H9 (cell line): Measurements from ENCODE around the gene ING1. TPM values are rescaled to one million over a fixed set of nuclear protein-coding genes. Genes with fewer than 3 reads are reported as not detected.

ENCODE experiments used
- DNase-seq: peaks from one replicate; pipeline ENCODE4 v3.0.0-alpha.2; 2017
- H2AFZ ChIP-seq: one replicate; pipeline ENCODE4 v1.6.1; 2013; ENCODE audit warnings: mild to moderate bottlenecking, low read length, control low read depth, moderate library complexity
- H2AK5ac ChIP-seq: 2 replicates; pipeline ENCODE4 v1.6.1; 2013; ENCODE audit warnings: low read length, control low read depth, mixed read lengths; ENCODE audit not compliant: insufficient read length
- H2BK120ac ChIP-seq: one replicate; pipeline ENCODE4 v1.6.1; 2013; ENCODE audit warnings: low read depth, mild to moderate bottlenecking, low read length, control low read depth, inconsistent platforms; ENCODE audit not compliant: poor library complexity, severe bottlenecking
- H2BK12ac ChIP-seq: 2 replicates; pipeline ENCODE4 v1.6.1; 2013; ENCODE audit warnings: low read length, control low read depth, mixed read lengths, low read depth; ENCODE audit not compliant: insufficient read length
- H2BK15ac ChIP-seq: 2 replicates; pipeline ENCODE4 v1.6.1; 2013; ENCODE audit warnings: low read depth, low read length, control low read depth
- H2BK20ac ChIP-seq: one replicate; pipeline ENCODE4 v1.6.1; 2013; ENCODE audit warnings: low read depth, mild to moderate bottlenecking, low read length, control low read depth, inconsistent platforms; ENCODE audit not compliant: poor library complexity, severe bottlenecking
- H2BK5ac ChIP-seq: 2 replicates; pipeline ENCODE4 v1.6.1; 2013; ENCODE audit warnings: low read length, control low read depth, mixed read lengths; ENCODE audit not compliant: insufficient read length
- H3K14ac ChIP-seq: 2 replicates; pipeline ENCODE4 v1.6.1; 2013; ENCODE audit warnings: low read length, control low read depth; ENCODE audit not compliant: insufficient read depth
- H3K18ac ChIP-seq: 2 replicates; pipeline ENCODE4 v1.6.1; 2013; ENCODE audit warnings: low read depth, mild to moderate bottlenecking, mixed read lengths, low read length, control low read depth; ENCODE audit not compliant: insufficient read length
- H3K23ac ChIP-seq: 2 replicates; pipeline ENCODE4 v1.6.1; 2013; ENCODE audit warnings: low read length, control low read depth, mixed read lengths, low read depth; ENCODE audit not compliant: insufficient read length
- H3K23me2 ChIP-seq: 2 replicates; pipeline ENCODE4 v1.6.1; 2013; ENCODE audit warnings: low read depth, mild to moderate bottlenecking, mixed read lengths, low read length, control low read depth; ENCODE audit not compliant: insufficient read length, poor library complexity, severe bottlenecking
- H3K27ac ChIP-seq: 2 replicates; pipeline ENCODE4 v1.5.1; 2013; ENCODE audit warnings: low read length, control low read depth, mixed read lengths, low read depth; ENCODE audit not compliant: insufficient read length
- H3K27me3 ChIP-seq: 2 replicates; pipeline ENCODE4 v1.6.1; 2013; ENCODE audit warnings: low read length, control low read depth, inconsistent platforms; ENCODE audit not compliant: insufficient read depth
- H3K4ac ChIP-seq: 2 replicates; pipeline ENCODE4 v1.6.1; 2013; ENCODE audit warnings: low read depth, mild to moderate bottlenecking, control low read depth, inconsistent platforms, low read length, moderate library complexity
- H3K4me1 ChIP-seq: 2 replicates; pipeline ENCODE4 v1.6.1; 2013; ENCODE audit warnings: low read length, control low read depth, inconsistent platforms; ENCODE audit not compliant: insufficient read depth
- H3K4me2 ChIP-seq: 2 replicates; pipeline ENCODE4 v1.6.1; 2013; ENCODE audit warnings: low read length, control low read depth, mixed read lengths; ENCODE audit not compliant: insufficient read length, insufficient read depth
- H3K56ac ChIP-seq: 2 replicates; pipeline ENCODE4 v1.6.1; 2013; ENCODE audit warnings: low read depth, mild to moderate bottlenecking, mixed read lengths, low read length, control low read depth; ENCODE audit not compliant: insufficient read length
- H3K79me1 ChIP-seq: 2 replicates; pipeline ENCODE4 v1.6.1; 2013; ENCODE audit warnings: low read depth, mild to moderate bottlenecking, moderate library complexity, low read length, control low read depth, inconsistent platforms; ENCODE audit not compliant: insufficient read depth, poor library complexity, severe bottlenecking
- H3K79me2 ChIP-seq: 2 replicates; pipeline ENCODE4 v1.6.1; 2013; ENCODE audit warnings: low read length, control low read depth, inconsistent platforms; ENCODE audit not compliant: insufficient read depth
- H3K9ac ChIP-seq: 2 replicates; pipeline ENCODE4 v1.6.1; 2013; ENCODE audit warnings: low read length, control low read depth, mixed read lengths; ENCODE audit not compliant: insufficient read length; ENCODE audit errors: extremely low read depth
- H3K9me3 ChIP-seq: one replicate; pipeline ENCODE4 v1.6.1; 2013; ENCODE audit warnings: low read depth, low read length, inconsistent platforms; ENCODE audit not compliant: control insufficient read depth
- H3T11ph ChIP-seq: one replicate; pipeline ENCODE4 v1.6.1; 2013; ENCODE audit warnings: mild to moderate bottlenecking, low read length, control low read depth, inconsistent platforms
- H4K20me1 ChIP-seq: one replicate; pipeline ENCODE4 v1.6.1; 2013; ENCODE audit not compliant: control insufficient read depth, insufficient read length, insufficient read depth
- H4K5ac ChIP-seq: 2 replicates; pipeline ENCODE4 v1.6.1; 2013; ENCODE audit warnings: low read depth, mild to moderate bottlenecking, mixed read lengths, low read length, control low read depth; ENCODE audit not compliant: insufficient read length
- H4K8ac ChIP-seq: replicated peaks from 2 replicates; pipeline ENCODE4 v1.6.1; 2013; ENCODE audit warnings: low read length, control low read depth, mixed read lengths, low read depth; ENCODE audit not compliant: insufficient read length
- H4K91ac ChIP-seq: 2 replicates; pipeline ENCODE4 v1.6.1; 2013; ENCODE audit warnings: low read depth, mild to moderate bottlenecking, moderate library complexity, mixed read lengths, low read length, control low read depth; ENCODE audit not compliant: insufficient read length
- H3K27ac Mint-ChIP-seq, 3 experiments: 2 replicates in 2 of 3; 3 replicates in 1 of 3; pipeline ENCODE4 v1.8.0; 2020 to 2021; ENCODE audit warnings: mixed read lengths in 3 of 3, mild to moderate bottlenecking in 1 of 3, moderate library complexity in 1 of 3
- H3K27me3 Mint-ChIP-seq: 2 replicates; pipeline ENCODE4 v1.8.0; 2021; ENCODE audit warnings: low read depth, mild to moderate bottlenecking, moderate library complexity, mixed read lengths
- H3K36me3 Mint-ChIP-seq, 3 experiments: 2 replicates in 2 of 3; 3 replicates in 1 of 3; pipeline ENCODE4 v1.8.0; 2020 to 2021; ENCODE audit warnings: low read depth in 3 of 3, mixed read lengths in 3 of 3; ENCODE audit not compliant: insufficient read depth in 1 of 3
- H3K4me1 Mint-ChIP-seq, 2 experiments: 2 replicates each; pipeline ENCODE4 v1.8.0; 2020; ENCODE audit warnings: mixed read lengths in 2 of 2
- H3K4me3 Mint-ChIP-seq, 2 experiments: 2 replicates in 1 of 2; 3 replicates in 1 of 2; pipeline ENCODE4 v1.8.0; 2020 to 2021; ENCODE audit warnings: mild to moderate bottlenecking in 2 of 2, mixed read lengths in 2 of 2, moderate library complexity in 1 of 2
- H3K9me3 Mint-ChIP-seq, 2 experiments: 2 replicates in 1 of 2; 3 replicates in 1 of 2; pipeline ENCODE4 v1.8.0; 2020; ENCODE audit warnings: mild to moderate bottlenecking in 2 of 2, mixed read lengths in 2 of 2, moderate library complexity in 1 of 2
- WGBS: extraction: QIAGEN DNeasy Blood & Tissue Kit; methylation state at CpG from one replicate; pipeline ENCODE4 v1.1.7; 2013; ENCODE audit warnings: missing lambda C conversion rate, low lambda C conversion rate, mixed read lengths; ENCODE audit not compliant: insufficient read length; ENCODE audit errors: extremely low coverage; 5-methylcytosine and 5-hydroxymethylcytosine counted together
- total RNA-seq: library from RNA; stranded (reverse); gene quantifications from 2 replicates; pipeline ENCODE4 v1.2.1, GENCODE V29; 2021
- TF ChIP-seq, protein P1 (sequence below): fragments of 200-600 bp; sonication (generic); conservative IDR thresholded peaks from 3 replicates; pipeline ENCODE4 v1.8.0; 2021; ENCODE audit warnings: antibody characterized with exemption, mild to moderate bottlenecking

ING1 gene
- total RNA-seq, 1 experiment from 2014 or later = 17.3 TPM

- no peak overlapping the region for H4K8ac ChIP-seq
- no peaks in the 10 kb centered on the region for H3K79me2 ChIP-seq
- no peak overlapping the region for H3T11ph ChIP-seq
- no peak overlapping the region for H4K91ac ChIP-seq
- no peak overlapping the region for H3K4me2 ChIP-seq
- H4K20me1 ChIP-seq = no peaks in the 10 kb centered on the region
- H3K9me3 Mint-ChIP-seq = no peaks in the 10 kb centered on the region; a peak in 1 of 5 replicates
- no peak overlapping the region for H3K9ac ChIP-seq
- H2AK5ac ChIP-seq = no peak overlapping the region
- H3K4me1 Mint-ChIP-seq = no peaks in the 10 kb centered on the region
- H2BK20ac ChIP-seq = no peak overlapping the region
- H3K9me3 ChIP-seq = no peaks in the 10 kb centered on the region
- TF ChIP-seq, protein P1, sequence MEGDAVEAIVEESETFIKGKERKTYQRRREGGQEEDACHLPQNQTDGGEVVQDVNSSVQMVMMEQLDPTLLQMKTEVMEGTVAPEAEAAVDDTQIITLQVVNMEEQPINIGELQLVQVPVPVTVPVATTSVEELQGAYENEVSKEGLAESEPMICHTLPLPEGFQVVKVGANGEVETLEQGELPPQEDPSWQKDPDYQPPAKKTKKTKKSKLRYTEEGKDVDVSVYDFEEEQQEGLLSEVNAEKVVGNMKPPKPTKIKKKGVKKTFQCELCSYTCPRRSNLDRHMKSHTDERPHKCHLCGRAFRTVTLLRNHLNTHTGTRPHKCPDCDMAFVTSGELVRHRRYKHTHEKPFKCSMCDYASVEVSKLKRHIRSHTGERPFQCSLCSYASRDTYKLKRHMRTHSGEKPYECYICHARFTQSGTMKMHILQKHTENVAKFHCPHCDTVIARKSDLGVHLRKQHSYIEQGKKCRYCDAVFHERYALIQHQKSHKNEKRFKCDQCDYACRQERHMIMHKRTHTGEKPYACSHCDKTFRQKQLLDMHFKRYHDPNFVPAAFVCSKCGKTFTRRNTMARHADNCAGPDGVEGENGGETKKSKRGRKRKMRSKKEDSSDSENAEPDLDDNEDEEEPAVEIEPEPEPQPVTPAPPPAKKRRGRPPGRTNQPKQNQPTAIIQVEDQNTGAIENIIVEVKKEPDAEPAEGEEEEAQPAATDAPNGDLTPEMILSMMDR = no peak
- no peak for DNase-seq
- no peaks in the 10 kb centered on the region for H3K27me3 ChIP-seq
- no peak overlapping the region for H2BK12ac ChIP-seq
- no peaks in the 10 kb centered on the region for H3K4me1 ChIP-seq
- no peak overlapping the region for H3K14ac ChIP-seq
- no peak overlapping the region for H2BK5ac ChIP-seq
- H3K4me3 Mint-ChIP-seq = no peak overlapping the region
- H2AFZ ChIP-seq = no peak overlapping the region
- no peak overlapping the region for H3K23ac ChIP-seq
- no peak overlapping the region for H2BK120ac ChIP-seq
- peaks cover 7% of the 10 kb centered on the region for H3K23me2 ChIP-seq
- no peaks in the 10 kb centered on the region for H3K36me3 Mint-ChIP-seq
- no peak overlapping the region for H3K18ac ChIP-seq
- WGBS = no CpG with 5 or more reads among the region's 3 CpGs
- H3K56ac ChIP-seq = no peak overlapping the region
- peaks cover 7% of the 10 kb centered on the region for H3K27me3 Mint-ChIP-seq
- H3K27ac Mint-ChIP-seq = no peak overlapping the region
- no peak overlapping the region for H2BK15ac ChIP-seq
- H3K79me1 ChIP-seq = no peaks in the 10 kb centered on the region
- no peak overlapping the region for H3K4ac ChIP-seq
- no peak overlapping the region for H3K27ac ChIP-seq
- H4K5ac ChIP-seq = no peak overlapping the region
Observed at GRCh38 chr13:110769097-110769496, 55.6 kb downstream of the ING1 start.
